NCI-H146 treated with DMSO at 0.1 percent for 48 hours (cell line): ENCODE measurements around the gene TRIM47.

ENCODE experiments used
- DNase-seq: peaks from one replicate; lab custom pipeline; 2025; ENCODE audit not compliant: unreplicated experiment; lab: John Stamatoyannopoulos, UW

TRIM47 gene

GRCh38 chr17:75878174-75878998 lies at the start of gene TRIM47:
TRIM47 (minus strand) TSS chr17:75878581; CDS start chr17:75878548, 33 bp downstream.
- peak; percentile 4 for DNase-seq

GRCh38 chr17:75927286-75927922 lies 49.0 kb upstream of the TRIM47 start:
- peak; percentile 4 for DNase-seq

- DNase-seq, result no peak
Measured at GRCh38 chr17:75926456-75926855, 48.1 kb upstream of the TRIM47 start.

GRCh38 chr17:75925912-75926311 lies 47.5 kb upstream of the TRIM47 start:
- DNase-seq, result no peak

GRCh38 chr17:75925103-75925502 lies 46.7 kb upstream of the TRIM47 start:
- no peak for DNase-seq

GRCh38 chr17:75922963-75923874 lies 44.8 kb upstream of the TRIM47 start:
- no peak for DNase-seq

- no peak for DNase-seq
Measured at GRCh38 chr17:75922173-75922961, 44.0 kb upstream of the TRIM47 start.

- no peak for DNase-seq
Measured at GRCh38 chr17:75921596-75921995, 43.2 kb upstream of the TRIM47 start.

- DNase-seq, result no peak
Measured at GRCh38 chr17:75920045-75920560, 41.7 kb upstream of the TRIM47 start.

- no peak for DNase-seq
Measured at GRCh38 chr17:75919611-75920010, 41.2 kb upstream of the TRIM47 start.

- no peak for DNase-seq
Measured at GRCh38 chr17:75917917-75918445, 39.6 kb upstream of the TRIM47 start.

- DNase-seq, result no peak
Measured at GRCh38 chr17:75917141-75917916, 38.9 kb upstream of the TRIM47 start.

GRCh38 chr17:75915268-75915667 lies 36.9 kb upstream of the TRIM47 start:
- DNase-seq, result no peak

GRCh38 chr17:75914643-75915267 lies 36.4 kb upstream of the TRIM47 start:
- no peak for DNase-seq

GRCh38 chr17:75913537-75914210 lies 35.3 kb upstream of the TRIM47 start:
- DNase-seq, result no peak

GRCh38 chr17:75910699-75911098 lies 32.3 kb upstream of the TRIM47 start:
- DNase-seq, result peak; percentile 11

GRCh38 chr17:75909812-75910274 lies 31.5 kb upstream of the TRIM47 start:
- peak; percentile 83 for DNase-seq
